MCF 10A (cell line): ENCODE results near the gene RALGPS1. TPM values are rescaled to one million over a fixed set of nuclear protein-coding genes. Genes with fewer than 3 reads are reported as not detected.

Source experiments
- BruUV-seq: library from RNA; stranded (reverse); fragments of 400-500 nt; replicated peaks from 2 replicates; lab custom pipeline; 2021; lab: Mats Ljungman, UMichigan
- CTCF ChIA-PET: fragments of 300-600 bp; sonication (Branson Sonifier 250); formaldehyde crosslinking; extraction: SDS; loops from one replicate; lab custom pipeline; 2021; ENCODE audit warnings: antibody characterized with exemption, inconsistent platforms; lab: Yijun Ruan, JAX
- POLR2A ChIA-PET: fragments of 300-600, 350-650 bp; sonication (Branson Sonifier 250); formaldehyde crosslinking; extraction: SDS; loops from one replicate; lab custom pipeline; 2020; ENCODE audit warnings: antibody characterized with exemption, inconsistent platforms; lab: Yijun Ruan, JAX
- DNase-seq: peaks from one replicate; pipeline ENCODE4 v3.0.0-alpha.2; 2018; ENCODE audit not compliant: unreplicated experiment
- H3K27ac Mint-ChIP-seq: one replicate; pipeline ENCODE4 v1.8.0; 2022; ENCODE audit warnings: mild to moderate bottlenecking, low read depth, mixed read lengths; ENCODE audit not compliant: unreplicated experiment
- H3K27me3 Mint-ChIP-seq: one replicate; pipeline ENCODE4 v1.8.0; 2022; ENCODE audit warnings: mixed read lengths; ENCODE audit not compliant: insufficient read depth, unreplicated experiment
- H3K36me3 Mint-ChIP-seq: one replicate; pipeline ENCODE4 v1.8.0; 2022; ENCODE audit warnings: mild to moderate bottlenecking, moderate library complexity, mixed read lengths; ENCODE audit not compliant: insufficient read depth, unreplicated experiment
- H3K4me1 Mint-ChIP-seq: one replicate; pipeline ENCODE4 v1.8.0; 2022; ENCODE audit warnings: mixed read lengths; ENCODE audit not compliant: insufficient read depth, unreplicated experiment
- H3K4me3 Mint-ChIP-seq: one replicate; pipeline ENCODE4 v1.8.0; 2022; ENCODE audit warnings: mild to moderate bottlenecking, moderate library complexity, mixed read lengths; ENCODE audit not compliant: unreplicated experiment
- H3K9me3 Mint-ChIP-seq: one replicate; pipeline ENCODE4 v1.8.0; 2022; ENCODE audit warnings: mixed read lengths; ENCODE audit not compliant: unreplicated experiment
- CTCF ChIP-seq: fragments of 200-600 bp; IDR thresholded peaks from one replicate; pipeline ENCODE4 v1.8.0; 2022; ENCODE audit warnings: antibody characterized with exemption, mild to moderate bottlenecking; ENCODE audit not compliant: unreplicated experiment
- intact Hi-C: fragments of 100-400 bp; cut with micrococcal nuclease; formaldehyde crosslinking; loops from 2 replicates; pipeline ENCODE4 v1.14.1; 2022
- total RNA-seq: library from RNA; stranded (reverse); gene quantifications from 2 replicates; pipeline ENCODE4 v1.2.3, GENCODE V29; 2022

RALGPS1 gene
- total RNA-seq, 1 experiment from 2014 or later: 2.4 TPM

GRCh38 chr9:127049044-127049443, 134.5 kb downstream of the RALGPS1 start:
- BruUV-seq: no TSS peak
- CTCF ChIA-PET: interaction anchor here (0.6 to 1.8 kb wide), 9 partner anchors 15 to 150 kb away, joined by 3 to 6 read pairs (median 3); no protein-coding TSS in a partner anchor
- POLR2A ChIA-PET: interaction anchor here (0.6 to 1.6 kb wide), 4 partner anchors 12 to 401 kb away, joined by 4 to 8 read pairs (median 4); no protein-coding TSS in a partner anchor
- peak; percentile 96 for DNase-seq
- TF ChIP-seq CTCF: no peak
- Mint-ChIP-seq H3K9me3 (no peaks in the 10 kb centered on the region), H3K36me3 (no peaks in the 10 kb centered on the region), H3K4me3 (peak overlapping the region; percentile 59), H3K27me3 (no peaks in the 10 kb centered on the region), H3K4me1 (peaks cover 11% of the 10 kb centered on the region), H3K27ac (peak overlapping the region; percentile 92)
- intact Hi-C loops: loop anchor here (5.0 kb wide), 1 partner anchor 138 kb away; no protein-coding TSS in a partner anchor

- BruUV-seq: no TSS peak
These were observed 135.0 kb downstream of the RALGPS1 start for GRCh38 chr9:127049581-127049980.

GRCh38 chr9:127050152-127050551, 135.6 kb downstream of the RALGPS1 start:
- CTCF ChIA-PET: no interaction called here
- no peaks in the 10 kb centered on the region for H3K27me3 Mint-ChIP-seq

More at GRCh38 chr9:127049581-127049980, 135.0 kb downstream of the RALGPS1 start:
- Mint-ChIP-seq H3K27me3 (no peaks in the 10 kb centered on the region), H3K4me3 (no peak overlapping the region), H3K27ac (peak overlapping the region; percentile 92), H3K4me1 (peaks cover 11% of the 10 kb centered on the region), H3K36me3 (no peaks in the 10 kb centered on the region), H3K9me3 (no peaks in the 10 kb centered on the region)
- peak; percentile 40 for DNase-seq
- CTCF ChIA-PET: interaction anchor here (0.6 to 1.8 kb wide), 6 partner anchors 14 to 149 kb away, joined by 3 to 6 read pairs (median 4); no protein-coding TSS in a partner anchor
- POLR2A ChIA-PET: interaction anchor here (0.7 to 1.6 kb wide), 2 partner anchors 11 to 65 kb away, joined by 4 to 8 read pairs; no protein-coding TSS in a partner anchor
- intact Hi-C loops: loop anchor here (5.0 kb wide), 1 partner anchor 138 kb away; no protein-coding TSS in a partner anchor
- no peak for TF ChIP-seq CTCF

GRCh38 chr9:127050591-127051001, 136.0 kb downstream of the RALGPS1 start:
- H3K4me1 Mint-ChIP-seq: peaks cover 11% of the 10 kb centered on the region
- H3K27ac Mint-ChIP-seq: no peak overlapping the region
- ChIA-PET CTCF (no interaction called here), POLR2A (no interaction called here)
- no peaks in the 10 kb centered on the region for H3K9me3 Mint-ChIP-seq
- intact Hi-C loops: no loop called here
- no peak overlapping the region for H3K4me3 Mint-ChIP-seq
- H3K27me3 Mint-ChIP-seq: no peaks in the 10 kb centered on the region
- no peaks in the 10 kb centered on the region for H3K36me3 Mint-ChIP-seq
- no TSS peak for BruUV-seq
- DNase-seq: no peak
- no peak for TF ChIP-seq CTCF

More at GRCh38 chr9:127050152-127050551, 135.6 kb downstream of the RALGPS1 start:
- intact Hi-C loops: no loop called here
- no peak for TF ChIP-seq CTCF
- Mint-ChIP-seq H3K4me1 (peaks cover 11% of the 10 kb centered on the region), H3K27ac (no peak overlapping the region), H3K36me3 (no peaks in the 10 kb centered on the region), H3K4me3 (no peak overlapping the region), H3K9me3 (no peaks in the 10 kb centered on the region)
- DNase-seq: no peak
- POLR2A ChIA-PET: no interaction called here
- BruUV-seq: no TSS peak
